Thoracic aorta (tissue), 2 donors: ENCODE measurements around the gene ANO10. TPM values are rescaled to one million over a fixed set of nuclear protein-coding genes. Genes with fewer than 3 reads are reported as not detected.

Experiments used
- ATAC-seq: fragments of 150-250 bp; one replicate; pipeline ENCODE4 v1.8.0; 2017; ENCODE audit warnings: low read depth; ENCODE audit not compliant: insufficient number of reproducible peaks, low FRiP score
- DNase-seq: peaks from one replicate; pipeline ENCODE4 v3.0.0-alpha.2; 2020; ENCODE audit warnings: low spot score
- H3K27ac ChIP-seq, 2 donors: fragments of 200-600 bp; sonication (generic); 1 replicate in 1 of 2; 2 replicates in 1 of 2; pipeline ENCODE4 v1.5.1; 2016; ENCODE audit warnings: mild to moderate bottlenecking in 2 of 2, moderate library complexity in 2 of 2
- H3K27me3 ChIP-seq: fragments of 200-600 bp; sonication (generic); replicated peaks from 2 replicates; pipeline ENCODE4 v1.6.0; 2016; ENCODE audit warnings: mild to moderate bottlenecking; ENCODE audit not compliant: insufficient read depth
- H3K36me3 ChIP-seq: fragments of 200-600 bp; sonication (generic); one replicate; pipeline ENCODE4 v1.5.1; 2016
- H3K4me1 ChIP-seq, 2 donors: fragments of 200-600 bp; sonication (generic); 1 replicate in 1 of 2; 2 replicates in 1 of 2; pipeline versions ENCODE4 v1.5.1 to v1.6.0; 2016; ENCODE audit warnings: low read depth in 2 of 2, mild to moderate bottlenecking in 1 of 2; ENCODE audit not compliant: control insufficient read depth in 1 of 2
- H3K4me3 ChIP-seq: fragments of 200-600 bp; sonication (generic); 2 replicates; pipeline ENCODE4 v1.5.1; 2016; ENCODE audit warnings: mild to moderate bottlenecking
- H3K9me3 ChIP-seq: fragments of 200-600 bp; sonication (generic); 2 replicates; pipeline ENCODE4 v1.5.1; 2016
- total RNA-seq, 2 donors: library from RNA; depleted of rRNA; stranded (reverse); fragments of >200 nt; gene quantifications; one replicate each; pipeline versions ENCODE4 v1.1.0 to v1.2.3, GENCODE V29; 2016
- TF ChIP-seq, protein P1 (sequence below): fragments of 200-600 bp; sonication (generic); IDR thresholded peaks from one replicate; pipeline ENCODE4 v1.5.1; 2019; ENCODE audit warnings: antibody characterized with exemption

Gene ANO10
- total RNA-seq, 2 donors from 2014 or later, result 22.4 to 23.2 TPM

DNA sequence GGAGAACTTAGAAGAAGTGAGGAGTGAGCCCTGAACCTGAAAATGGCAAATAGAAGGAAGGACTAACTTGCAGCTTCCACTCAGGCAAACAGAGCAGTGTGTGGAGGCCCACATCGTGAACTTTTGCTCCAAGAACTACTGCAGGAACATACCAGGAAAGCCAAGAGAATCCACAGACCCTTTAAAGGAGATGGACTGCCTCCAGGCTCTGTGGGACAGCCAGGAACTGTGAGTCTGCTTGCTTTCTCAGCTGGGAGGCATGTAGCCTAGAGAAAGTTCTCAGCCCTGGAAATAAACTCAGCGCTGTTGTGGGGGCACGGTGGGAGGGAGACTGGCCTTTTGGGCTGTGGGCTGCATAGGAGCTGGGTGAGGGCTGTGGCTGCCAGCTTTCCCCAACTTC is 242.5 kb downstream of the ANO10 start:
- H3K27ac ChIP-seq, result peak overlapping the region; percentile 65 to 68

DNA sequence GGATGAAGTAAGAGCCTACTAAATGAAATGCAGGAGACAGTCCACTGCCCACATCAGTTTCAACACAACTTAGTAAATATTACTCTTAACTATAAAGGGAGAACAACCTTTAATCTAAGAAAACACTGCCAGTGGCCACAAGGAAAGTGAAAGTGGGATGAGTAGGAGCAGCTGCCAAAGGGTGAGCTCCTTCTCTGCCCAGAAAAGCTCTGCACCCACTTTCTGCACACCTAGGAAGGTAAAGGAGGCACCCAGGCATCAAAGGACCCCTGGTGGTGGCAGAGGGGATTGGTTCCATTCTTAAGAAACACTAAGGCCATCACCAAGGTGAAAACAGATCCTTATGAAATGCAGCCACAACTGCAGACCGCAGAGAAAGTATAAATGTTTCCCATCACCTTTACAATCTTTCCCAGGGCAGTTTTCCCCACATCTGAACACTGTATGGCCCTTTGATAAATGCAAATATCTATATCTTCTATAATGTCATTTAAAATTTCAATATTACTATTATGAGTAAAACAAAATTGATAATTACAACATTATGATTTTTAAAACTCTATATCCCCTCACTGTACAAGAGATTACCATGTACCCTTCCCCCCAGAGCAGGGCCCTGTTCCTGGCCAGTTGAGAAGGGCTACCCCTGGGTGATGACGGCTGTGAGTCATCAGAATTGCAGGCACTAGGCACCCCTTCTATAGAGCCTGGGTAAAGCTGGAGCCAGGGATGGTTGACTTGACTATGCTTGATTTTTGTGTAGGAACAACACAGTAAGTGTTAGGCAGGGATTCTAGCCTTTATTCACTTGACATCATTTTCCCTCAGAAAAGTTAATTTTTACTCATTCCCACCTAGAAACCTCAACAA is 243.5 kb downstream of the ANO10 start:
- no peak overlapping the region for H3K4me3 ChIP-seq
- no peaks in the 10 kb centered on the region for H3K27me3 ChIP-seq
- TF ChIP-seq, protein P1, sequence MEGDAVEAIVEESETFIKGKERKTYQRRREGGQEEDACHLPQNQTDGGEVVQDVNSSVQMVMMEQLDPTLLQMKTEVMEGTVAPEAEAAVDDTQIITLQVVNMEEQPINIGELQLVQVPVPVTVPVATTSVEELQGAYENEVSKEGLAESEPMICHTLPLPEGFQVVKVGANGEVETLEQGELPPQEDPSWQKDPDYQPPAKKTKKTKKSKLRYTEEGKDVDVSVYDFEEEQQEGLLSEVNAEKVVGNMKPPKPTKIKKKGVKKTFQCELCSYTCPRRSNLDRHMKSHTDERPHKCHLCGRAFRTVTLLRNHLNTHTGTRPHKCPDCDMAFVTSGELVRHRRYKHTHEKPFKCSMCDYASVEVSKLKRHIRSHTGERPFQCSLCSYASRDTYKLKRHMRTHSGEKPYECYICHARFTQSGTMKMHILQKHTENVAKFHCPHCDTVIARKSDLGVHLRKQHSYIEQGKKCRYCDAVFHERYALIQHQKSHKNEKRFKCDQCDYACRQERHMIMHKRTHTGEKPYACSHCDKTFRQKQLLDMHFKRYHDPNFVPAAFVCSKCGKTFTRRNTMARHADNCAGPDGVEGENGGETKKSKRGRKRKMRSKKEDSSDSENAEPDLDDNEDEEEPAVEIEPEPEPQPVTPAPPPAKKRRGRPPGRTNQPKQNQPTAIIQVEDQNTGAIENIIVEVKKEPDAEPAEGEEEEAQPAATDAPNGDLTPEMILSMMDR, result peak; percentile 56
- peak overlapping the region; percentile 65 to 68 for H3K27ac ChIP-seq
- no peak for ATAC-seq
- H3K4me1 ChIP-seq, result peaks cover 11 to 27% of the 10 kb centered on the region in 2 donors
- H3K36me3 ChIP-seq, result no peaks in the 10 kb centered on the region
- H3K9me3 ChIP-seq, result no peaks in the 10 kb centered on the region
- DNase-seq, result no peak

More for the DNA sequence above, 242.5 kb downstream of the ANO10 start:
- H3K27me3 ChIP-seq, result no peaks in the 10 kb centered on the region
- DNase-seq (peak; percentile 36), ATAC-seq (peak; percentile 43)
- peaks cover 11 to 27% of the 10 kb centered on the region in 2 donors for H3K4me1 ChIP-seq
- no peaks in the 10 kb centered on the region for H3K9me3 ChIP-seq
- no peaks in the 10 kb centered on the region for H3K36me3 ChIP-seq
- TF ChIP-seq, protein P1, result no peak
- peak overlapping the region; percentile 32 for H3K4me3 ChIP-seq

DNA sequence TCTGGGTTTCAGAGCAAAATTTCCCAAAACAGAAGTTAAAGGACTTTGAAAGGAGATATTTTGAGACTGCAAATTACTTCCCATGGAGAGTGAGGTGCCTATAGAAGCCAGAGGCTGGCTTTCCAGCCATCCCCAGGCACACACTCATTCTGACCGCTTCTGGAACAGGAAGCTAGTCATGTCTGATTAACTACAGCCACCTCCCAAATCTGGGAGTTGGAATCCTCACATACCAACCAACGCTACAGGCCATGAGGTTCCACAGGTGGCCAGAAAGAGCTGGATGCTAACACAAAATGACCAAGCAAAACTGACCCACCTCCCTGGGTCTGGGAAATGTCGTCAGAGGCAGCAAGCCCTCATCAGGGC is 248.3 kb downstream of the ANO10 start:
- no peak for ATAC-seq
- Histone ChIP-seq H3K4me3 (no peak overlapping the region), H3K36me3 (no peaks in the 10 kb centered on the region), H3K9me3 (no peaks in the 10 kb centered on the region), H3K27ac (no peak overlapping the region), H3K4me1 (peaks cover 3 to 11% of the 10 kb centered on the region in 2 donors), H3K27me3 (no peaks in the 10 kb centered on the region)
- TF ChIP-seq, protein P1, result no peak
- DNase-seq, result no peak

DNA sequence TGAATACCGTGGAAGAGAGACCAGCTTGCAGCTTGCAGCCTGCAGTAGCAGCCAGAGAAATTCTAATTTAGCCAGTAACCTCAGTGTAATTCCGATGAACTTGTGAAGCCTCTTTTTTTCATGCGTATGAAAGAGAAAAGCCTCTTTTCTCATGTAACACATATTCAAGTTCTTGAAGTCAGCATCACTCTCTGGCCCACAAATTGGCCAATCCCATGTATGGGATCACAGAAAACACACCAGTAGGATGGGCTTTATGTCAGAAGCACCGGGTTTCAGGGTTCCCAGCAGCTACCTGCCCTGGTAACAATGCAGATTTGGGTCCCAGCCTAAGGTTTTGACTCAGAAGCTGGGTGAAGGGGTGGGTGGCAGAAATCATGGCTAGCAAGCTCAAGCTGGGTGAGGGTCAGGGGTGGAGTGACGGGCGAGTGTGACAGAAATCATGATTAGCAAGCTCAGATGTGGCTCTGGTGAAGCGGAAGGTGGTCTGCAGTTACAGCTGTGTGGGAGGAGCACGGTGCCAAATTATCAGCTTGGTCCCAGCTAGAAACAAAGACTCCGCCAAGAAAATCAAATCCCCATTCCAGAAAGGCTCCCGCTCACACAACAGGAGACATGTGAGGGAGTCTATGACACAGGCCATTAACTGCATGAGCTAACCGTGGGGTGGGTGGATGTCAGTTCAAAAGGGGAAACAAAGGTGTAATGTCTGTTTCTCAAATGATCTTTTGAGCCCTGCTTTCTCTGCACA is 248.8 kb downstream of the ANO10 start:
- Histone ChIP-seq H3K27ac (no peak overlapping the region), H3K36me3 (no peaks in the 10 kb centered on the region), H3K27me3 (no peaks in the 10 kb centered on the region), H3K9me3 (no peaks in the 10 kb centered on the region), H3K4me1 (peaks cover 0 to 5% of the 10 kb centered on the region in 2 donors), H3K4me3 (no peak overlapping the region)
- TF ChIP-seq, protein P1, result no peak
- ATAC-seq, result no peak
- DNase-seq, result no peak
